Stimulated activated CD4-positive, alpha-beta T cell treated with anti-CD3 and anti-CD28 coated beads, Interleukin-2, amount 100 ng/mL, for 24 hours (primary cell): ENCODE data around the gene DCDC2C.

Experiments
- DNase-seq, 2 donors: peaks; one replicate each; pipeline ENCODE4 v3.0.0-alpha.2; 2020

DCDC2C gene

GRCh38 chr2:3839476-3839875 is 136.1 kb downstream of the DCDC2C start:
- no peak for DNase-seq

- DNase-seq, result no peak
These were observed 137.3 kb downstream of the DCDC2C start for GRCh38 chr2:3840611-3841155.

GRCh38 chr2:3847397-3848052 is 144.2 kb downstream of the DCDC2C start:
- DNase-seq, result no peak

- DNase-seq, result no peak
These were observed 145.4 kb downstream of the DCDC2C start for GRCh38 chr2:3848776-3849175.

GRCh38 chr2:3849213-3849612 is 145.8 kb downstream of the DCDC2C start:
- no peak for DNase-seq

- no peak for DNase-seq
These were observed 154.2 kb downstream of the DCDC2C start for GRCh38 chr2:3857576-3857975.

- DNase-seq, result no peak
These were observed 161.8 kb downstream of the DCDC2C start for GRCh38 chr2:3864943-3865865.

GRCh38 chr2:3867469-3867868 is 164.1 kb downstream of the DCDC2C start:
- no peak for DNase-seq

- no peak for DNase-seq
These were observed 164.8 kb downstream of the DCDC2C start for GRCh38 chr2:3868012-3868805.

- no peak for DNase-seq
These were observed 166.8 kb downstream of the DCDC2C start for GRCh38 chr2:3870222-3870621.

- no peak for DNase-seq
These were observed 167.6 kb downstream of the DCDC2C start for GRCh38 chr2:3871002-3871401.

- no peak for DNase-seq
These were observed 169.1 kb downstream of the DCDC2C start for GRCh38 chr2:3872451-3872850.

- DNase-seq, result no peak
These were observed 170.5 kb downstream of the DCDC2C start for GRCh38 chr2:3873899-3874298.

GRCh38 chr2:3876221-3876620 is 172.8 kb downstream of the DCDC2C start:
- no peak for DNase-seq

- DNase-seq, result no peak
These were observed 173.3 kb downstream of the DCDC2C start for GRCh38 chr2:3876685-3877084.

GRCh38 chr2:3885629-3886628 is 182.6 kb downstream of the DCDC2C start:
- DNase-seq, result no peak

- no peak for DNase-seq
These were observed 191.6 kb downstream of the DCDC2C start for GRCh38 chr2:3895021-3895420.
